Upper lobe of left lung (tissue), 6 donors: ENCODE results near the gene TXNDC17. TPM values are rescaled to one million over a fixed set of nuclear protein-coding genes. Genes with fewer than 3 reads are reported as not detected.
"Not testable (repeated sequence)": the region's sequence is repeated elsewhere in the genome, so short reads cannot be mapped to it uniquely, and the experiment has no call there.

Source experiments
- ATAC-seq, 2 donors: fragments of 200-7000 bp; cut with Tn5 transposase; one replicate each; pipeline ENCODE4 v1.9.1; 2022; ENCODE audit warnings: mild to moderate bottlenecking in 2 of 2, moderate library complexity in 2 of 2; ENCODE audit not compliant: low FRiP score in 2 of 2
- DNase-seq, 2 donors: peaks; one replicate each; pipeline ENCODE4 v3.0.0-alpha.2; 2019 to 2020
- H3K27ac ChIP-seq, 4 donors: fragments of 200-600 bp; sonication (generic); one replicate each; pipeline ENCODE4 v1.5.1; 2016 to 2019
- H3K27me3 ChIP-seq, 4 donors: fragments of 200-600 bp; sonication (generic); one replicate each; pipeline ENCODE4 v1.5.1; 2017 to 2019
- H3K36me3 ChIP-seq, 4 donors: fragments of 200-600 bp; sonication (generic); one replicate each; pipeline ENCODE4 v1.5.1; 2016 to 2019
- H3K4me1 ChIP-seq, 4 donors: fragments of 200-600 bp; sonication (generic); one replicate each; pipeline ENCODE4 v1.5.1; 2018 to 2019
- H3K4me3 ChIP-seq, 4 donors: fragments of 200-600 bp; sonication (generic); one replicate each; pipeline ENCODE4 v1.5.1; 2017 to 2019; ENCODE audit warnings: mild to moderate bottlenecking in 2 of 4, moderate library complexity in 1 of 4
- H3K9me3 ChIP-seq, 4 donors: fragments of 200-600 bp; sonication (generic); one replicate each; pipeline ENCODE4 v1.5.1; 2018 to 2019
- CTCF ChIP-seq, 6 experiments: fragments of 450-650 bp in 4 of 6; fragments of 200-600 bp in 2 of 6; sonication (generic) in 2 of 6; IDR thresholded peaks; one replicate each; pipeline ENCODE4 v1.5.1; 2016 to 2019; ENCODE audit warnings: antibody characterized with exemption in 6 of 6
- EP300 ChIP-seq, 4 donors: sonication (generic); formaldehyde crosslinking; IDR thresholded peaks; one replicate each; pipeline ENCODE4 v1.5.1; 2017; ENCODE audit warnings: antibody characterized with exemption in 4 of 4, control low read depth in 2 of 4
- POLR2A ChIP-seq, 4 donors: fragments of 450-650 bp; IDR thresholded peaks; one replicate each; pipeline ENCODE4 v1.5.1; 2016 to 2017; ENCODE audit warnings: antibody characterized with exemption in 4 of 4, mild to moderate bottlenecking in 2 of 4
- POLR2AphosphoS5 ChIP-seq, 2 donors: sonication (generic); formaldehyde crosslinking; IDR thresholded peaks; one replicate each; pipeline ENCODE4 v1.5.1; 2017; ENCODE audit warnings: antibody characterized with exemption in 2 of 2
- WGBS, 2 donors: methylation state at CpG; one replicate each; pipeline ENCODE4 v1.1.5; 2017 to 2018; 5-methylcytosine and 5-hydroxymethylcytosine counted together
- small RNA-seq, 4 donors: library from RNA; depleted of rRNA; stranded (forward); fragments of <200 nt; gene quantifications; one replicate each; pipeline ENCODE3, GENCODE V24; 2016
- total RNA-seq, 6 donors: library from RNA; depleted of rRNA in 4 of 6; stranded (reverse); fragments of >200 nt in 4 of 6; gene quantifications; one replicate each; pipeline versions ENCODE4 v1.1.0 to v1.2.1, GENCODE V29; 2016 to 2021
- donor health status: DM: no; HTN: no; CAD: no; lungs with moderate emphysema.
- donor health status: DM: no; HTN: yes; CAD: no; lungs with severe emphysema.

Gene TXNDC17
- total RNA-seq, 6 donors from 2014 or later = 36.7 to 176 (median 67.0) TPM

- 78 to 89% methylated on average over 7 to 11 of the region's 11 CpGs for WGBS, 2 donors
Observed at GRCh38 chr17:6690641-6691040, 49.8 kb downstream of the TXNDC17 start.

GRCh38 chr17:6691546-6691945, 50.7 kb downstream of the TXNDC17 start:
- no peak for DNase-seq
- H3K4me1 ChIP-seq = no peaks in the 10 kb centered on the region
- ATAC-seq = no peak
- H3K27ac ChIP-seq = no peak overlapping the region
- no peak for TF ChIP-seq EP300 (IDR thresholded peaks at IDR 0.05)
- no peak for TF ChIP-seq POLR2A (IDR thresholded peaks at IDR 0.05)
- no peak for TF ChIP-seq CTCF (IDR thresholded peaks at IDR 0.05)
- TF ChIP-seq POLR2AphosphoS5 (IDR thresholded peaks at IDR 0.05) = no peak
- 77 to 83% methylated on average over 3 of the region's 3 CpGs for whole genome bisulfite sequencing, 2 donors
- no peaks in the 10 kb centered on the region for H3K36me3 ChIP-seq
- H3K4me3 ChIP-seq = no peak overlapping the region
- H3K9me3 ChIP-seq = no peaks in the 10 kb centered on the region
- H3K27me3 ChIP-seq = no peaks in the 10 kb centered on the region

More at GRCh38 chr17:6690641-6691040, 49.8 kb downstream of the TXNDC17 start:
- H3K36me3 ChIP-seq = no peaks in the 10 kb centered on the region
- no peaks in the 10 kb centered on the region for H3K9me3 ChIP-seq
- H3K4me3 ChIP-seq = no peak overlapping the region
- no peaks in the 10 kb centered on the region for H3K4me1 ChIP-seq
- no peak overlapping the region for H3K27ac ChIP-seq
- no peaks in the 10 kb centered on the region for H3K27me3 ChIP-seq
- ATAC-seq = no peak
- TF ChIP-seq EP300 (IDR thresholded peaks at IDR 0.05) (no peak), POLR2A (IDR thresholded peaks at IDR 0.05) (no peak), CTCF (IDR thresholded peaks at IDR 0.05) (no peak), POLR2AphosphoS5 (IDR thresholded peaks at IDR 0.05) (no peak)
- DNase-seq = no peak

GRCh38 chr17:6691958-6692357, 51.1 kb downstream of the TXNDC17 start:
- 65 to 66% methylated on average over 6 of the region's 6 CpGs for whole genome bisulfite sequencing, 2 donors
- not testable (repeated sequence) for H3K9me3 ChIP-seq, H3K36me3 ChIP-seq, H3K4me1 ChIP-seq, ATAC-seq, H3K4me3 ChIP-seq, H3K27ac ChIP-seq, DNase-seq, H3K27me3 ChIP-seq

Small RNAs within 50 kb of the gene (small RNA-seq; reads per million reads assigned to genes)
- gene MIR4520-1 (0 to 0.49 (median 0.03) reads per million in 4 donors), gene RNA5SP435 (0 to 1.1 (median 0.06) reads per million in 4 donors)

Other genes with a start within 250 kb of the TXNDC17 start
- not detected for gene AIPL1, start 205.9 kb upstream of the TXNDC17 start, total RNA-seq
- gene PIMREG, start 196.6 kb upstream of the TXNDC17 start, total RNA-seq = 1 to 10 TPM in 1 of 6 donors, under 1 TPM in 3, not detected in 2; 0.67 to 1.3 (median 0.77) TPM
- 10 to 100 TPM; 10.3 to 16.3 (median 12.5) TPM for gene PITPNM3, start 84.5 kb upstream of the TXNDC17 start, total RNA-seq
- 10 to 100 TPM; 12.4 to 58.7 (median 19.7) TPM for gene KIAA0753, start 349 bp upstream of the TXNDC17 start, total RNA-seq
- gene MED31, start 10.5 kb downstream of the TXNDC17 start, total RNA-seq = 10 to 100 TPM in 3 of 6 donors, 1 to 10 TPM in 3; 1.8 to 22.9 (median 13.2) TPM
- gene C17orf100, start 10.7 kb downstream of the TXNDC17 start, total RNA-seq = 1 to 10 TPM in 3 of 6 donors, under 1 TPM in 3; 0.78 to 7.3 (median 1.3) TPM
- gene SLC13A5, start 72.3 kb downstream of the TXNDC17 start, total RNA-seq = under 1 TPM in 2 of 6 donors, not detected in 4; 0.09 to 0.27 TPM
- 100 to 1,000 TPM in 2 of 6 donors, 10 to 100 TPM in 4; 24.3 to 245 (median 75.2) TPM for gene XAF1, start 115.0 kb downstream of the TXNDC17 start, total RNA-seq
- gene FBXO39, start 135.2 kb downstream of the TXNDC17 start, total RNA-seq = 1 to 10 TPM in 1 of 6 donors, under 1 TPM in 1, not detected in 4; 0.33 to 3.1 TPM
- 10 to 100 TPM in 1 of 6 donors, 1 to 10 TPM in 4, under 1 TPM in 1; 0.54 to 25.6 (median 4.6) TPM for gene TEKT1, start 190.7 kb downstream of the TXNDC17 start, total RNA-seq